Liver (tissue), 9 donors: Measurements from ENCODE around the gene SETD3. TPM values are rescaled to one million over a fixed set of nuclear protein-coding genes. Genes with fewer than 3 reads are reported as not detected.

Experiments used
- DNase-seq: peaks from one replicate; pipeline ENCODE4 v3.0.0-alpha.2; 2017; ENCODE audit warnings: low spot score
- H3K27ac ChIP-seq, 2 donors: one replicate each; pipeline ENCODE4 v1.7.0; 2013; ENCODE audit warnings: inconsistent platforms in 2 of 2, low read length in 2 of 2, control low read depth in 1 of 2, low read depth in 1 of 2, mild to moderate bottlenecking in 1 of 2
- H3K27me3 ChIP-seq, 4 donors: one replicate each; pipeline versions ENCODE4 v1.6.1 to v1.7.0; 2013; ENCODE audit warnings: low read length in 3 of 4, inconsistent platforms in 1 of 4, mild to moderate bottlenecking in 1 of 4, moderate library complexity in 1 of 4; ENCODE audit not compliant: control insufficient read depth in 4 of 4, insufficient read depth in 4 of 4
- H3K36me3 ChIP-seq, 4 donors: one replicate each; pipeline versions ENCODE4 v1.6.1 to v1.7.0; 2013; ENCODE audit warnings: low read length in 3 of 4, mild to moderate bottlenecking in 3 of 4, low read depth in 1 of 4, moderate library complexity in 1 of 4; ENCODE audit not compliant: control insufficient read depth in 4 of 4, insufficient read depth in 3 of 4
- H3K4me1 ChIP-seq, 4 donors: one replicate each; pipeline versions ENCODE4 v1.6.1 to v1.7.0; 2013; ENCODE audit warnings: low read length in 3 of 4, mild to moderate bottlenecking in 3 of 4, moderate library complexity in 1 of 4; ENCODE audit not compliant: control insufficient read depth in 4 of 4, insufficient read depth in 4 of 4
- H3K4me3 ChIP-seq, 3 donors: one replicate each; pipeline versions ENCODE4 v1.6.1 to v1.7.0; 2013; ENCODE audit warnings: low read length in 3 of 3, control low read depth in 1 of 3, low read depth in 1 of 3, mild to moderate bottlenecking in 1 of 3
- H3K9ac ChIP-seq, 2 donors: one replicate each; pipeline ENCODE4 v1.7.0; 2013; ENCODE audit warnings: low read length in 2 of 2, mild to moderate bottlenecking in 2 of 2, moderate library complexity in 2 of 2, control low read depth in 1 of 2, low read depth in 1 of 2
- H3K9me3 ChIP-seq, 4 donors: one replicate each; pipeline versions ENCODE4 v1.6.1 to v1.7.0; 2013; ENCODE audit warnings: low read length in 3 of 4; ENCODE audit not compliant: control insufficient read depth in 4 of 4
- EGR1 ChIP-seq, 2 donors: IDR thresholded peaks; 2 replicates each; pipeline ENCODE4 v1.6.1; 2016 to 2018; ENCODE audit warnings: antibody characterized with exemption in 2 of 2, low read depth in 2 of 2
- FOXA1 ChIP-seq: IDR thresholded peaks from 2 replicates; pipeline ENCODE4 v1.6.1; 2016; ENCODE audit warnings: antibody characterized with exemption
- FOXA2 ChIP-seq: IDR thresholded peaks from 2 replicates; pipeline ENCODE4 v1.6.1; 2016; ENCODE audit warnings: antibody characterized with exemption
- GABPA ChIP-seq, 2 donors: IDR thresholded peaks in 1 of 2; conservative IDR thresholded peaks in 1 of 2; 2 replicates each; pipeline ENCODE4 v1.6.1; 2016; ENCODE audit warnings: antibody characterized with exemption in 2 of 2, mild to moderate bottlenecking in 1 of 2, moderate library complexity in 1 of 2
- HNF4A ChIP-seq, 2 donors: conservative IDR thresholded peaks; 2 replicates each; pipeline ENCODE4 v1.6.1; 2016; ENCODE audit warnings: antibody characterized with exemption in 2 of 2, mild to moderate bottlenecking in 2 of 2
- HNF4G ChIP-seq: IDR thresholded peaks from 2 replicates; pipeline ENCODE4 v1.6.1; 2016; ENCODE audit warnings: antibody characterized with exemption
- JUND ChIP-seq, 2 donors: IDR thresholded peaks; 2 replicates each; pipeline ENCODE4 v1.6.1; 2016; ENCODE audit warnings: antibody characterized with exemption in 2 of 2
- NR2F2 ChIP-seq: IDR thresholded peaks from 2 replicates; pipeline ENCODE4 v1.6.1; 2016; ENCODE audit warnings: antibody characterized with exemption
- RAD21 ChIP-seq, 2 donors: IDR thresholded peaks; 2 replicates each; pipeline ENCODE4 v1.6.1; 2016; ENCODE audit warnings: antibody characterized with exemption in 2 of 2, mild to moderate bottlenecking in 2 of 2
- RXRA ChIP-seq, 2 donors: IDR thresholded peaks; 2 replicates each; pipeline ENCODE4 v1.6.1; 2017 to 2018; ENCODE audit warnings: antibody characterized with exemption in 2 of 2, mild to moderate bottlenecking in 1 of 2
- SP1 ChIP-seq: IDR thresholded peaks from 2 replicates; pipeline ENCODE4 v1.6.1; 2018; ENCODE audit warnings: antibody characterized with exemption, mild to moderate bottlenecking
- TAF1 ChIP-seq: conservative IDR thresholded peaks from 2 replicates; pipeline ENCODE4 v1.6.1; 2016; ENCODE audit warnings: antibody characterized with exemption, mild to moderate bottlenecking
- YY1 ChIP-seq: IDR thresholded peaks from 2 replicates; pipeline ENCODE4 v1.6.1; 2016; ENCODE audit warnings: antibody characterized with exemption, mild to moderate bottlenecking
- WGBS: extraction: QIAGEN DNeasy Blood & Tissue Kit; methylation state at CpG from one replicate; pipeline ENCODE4 v1.1.7; 2013; 5-methylcytosine and 5-hydroxymethylcytosine counted together
- polyA plus RNA-seq, 2 donors: library from polyadenylated mRNA; stranded (reverse) in 1 of 2; unstranded in 1 of 2; fragments of 200-250 nt in 1 of 2; fragments of >200 nt in 1 of 2; fragmentation: Nextera tagmentation in 1 of 2; extraction: Ambion mirVana in 1 of 2; gene quantifications; one replicate each; pipeline versions ENCODE4 v1.2.1 to v1.2.3, GENCODE V29; 2013 to 2015
- total RNA-seq, 2 donors: library from RNA; depleted of rRNA; stranded (reverse); fragments of >200 nt; gene quantifications; one replicate each; pipeline ENCODE4 v1.2.3, GENCODE V29; 2014
- TF ChIP-seq, protein P1 (sequence below): IDR thresholded peaks from 2 replicates; pipeline ENCODE4 v1.6.1; 2016; ENCODE audit warnings: antibody characterized with exemption
- TF ChIP-seq, protein P2 (sequence below): IDR thresholded peaks from 2 replicates; pipeline ENCODE4 v1.6.1; 2016; ENCODE audit warnings: antibody characterized with exemption
- TF ChIP-seq, protein P3 (sequence below): IDR thresholded peaks from 2 replicates; pipeline ENCODE4 v1.6.1; 2016; ENCODE audit warnings: antibody characterized with exemption, mild to moderate bottlenecking
- TF ChIP-seq, protein P4 (sequence below): fragments of 150-350 bp; IDR thresholded peaks from 2 replicates; pipeline ENCODE4 v1.5.1; 2017; ENCODE audit warnings: improper control_type of control experiment, low read depth, low read length; ENCODE audit not compliant: missing input control
- TF ChIP-seq, protein P5 (sequence below): IDR thresholded peaks from 2 replicates; pipeline ENCODE4 v1.6.1; 2016; ENCODE audit warnings: antibody characterized with exemption
- donor health status: healthy.
- donor health status: healthy.
- donor health status: healthy.
- donor health status: healthy.
- donor health status: healthy.

The SETD3 gene
- total and polyA plus RNA-seq, 4 donors = 18.7 to 39.7 (median 19.4) TPM

DNA sequence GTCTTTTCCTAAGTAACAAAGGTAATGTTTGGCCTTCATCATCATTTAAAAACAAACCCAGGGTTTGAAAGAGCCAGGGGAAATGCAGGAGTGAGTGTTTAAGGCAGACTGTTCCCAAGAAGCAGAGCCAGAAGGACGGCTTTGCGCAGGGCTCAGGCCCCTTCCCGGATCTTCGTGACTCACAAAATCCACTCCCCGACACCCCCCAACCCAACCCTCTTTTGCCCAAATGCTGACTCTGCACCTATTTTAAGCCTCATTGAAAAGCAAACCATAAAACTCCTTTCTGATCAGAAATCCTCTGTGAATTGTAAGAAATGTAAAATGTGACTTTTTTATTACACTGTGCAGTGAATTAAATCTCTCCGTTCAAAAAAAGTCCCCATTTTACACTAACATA lies 67.5 kb downstream of the SETD3 start:
- DNase-seq = no peak
- Histone ChIP-seq H3K27me3 (no peaks in the 10 kb centered on the region), H3K9me3 (no peaks in the 10 kb centered on the region), H3K4me1 (peaks cover 0 to 3% (median 0%) of the 10 kb centered on the region in 4 donors), H3K9ac (no peak overlapping the region), H3K36me3 (peaks cover 0 to 20% (median 13%) of the 10 kb centered on the region in 4 donors), H3K4me3 (no peak overlapping the region), H3K27ac (no peak overlapping the region)
- 94% methylated on average over 6 of the region's 6 CpGs for WGBS
- TF ChIP-seq HNF4A (conservative IDR thresholded peaks at IDR 0.05) = no peak

DNA sequence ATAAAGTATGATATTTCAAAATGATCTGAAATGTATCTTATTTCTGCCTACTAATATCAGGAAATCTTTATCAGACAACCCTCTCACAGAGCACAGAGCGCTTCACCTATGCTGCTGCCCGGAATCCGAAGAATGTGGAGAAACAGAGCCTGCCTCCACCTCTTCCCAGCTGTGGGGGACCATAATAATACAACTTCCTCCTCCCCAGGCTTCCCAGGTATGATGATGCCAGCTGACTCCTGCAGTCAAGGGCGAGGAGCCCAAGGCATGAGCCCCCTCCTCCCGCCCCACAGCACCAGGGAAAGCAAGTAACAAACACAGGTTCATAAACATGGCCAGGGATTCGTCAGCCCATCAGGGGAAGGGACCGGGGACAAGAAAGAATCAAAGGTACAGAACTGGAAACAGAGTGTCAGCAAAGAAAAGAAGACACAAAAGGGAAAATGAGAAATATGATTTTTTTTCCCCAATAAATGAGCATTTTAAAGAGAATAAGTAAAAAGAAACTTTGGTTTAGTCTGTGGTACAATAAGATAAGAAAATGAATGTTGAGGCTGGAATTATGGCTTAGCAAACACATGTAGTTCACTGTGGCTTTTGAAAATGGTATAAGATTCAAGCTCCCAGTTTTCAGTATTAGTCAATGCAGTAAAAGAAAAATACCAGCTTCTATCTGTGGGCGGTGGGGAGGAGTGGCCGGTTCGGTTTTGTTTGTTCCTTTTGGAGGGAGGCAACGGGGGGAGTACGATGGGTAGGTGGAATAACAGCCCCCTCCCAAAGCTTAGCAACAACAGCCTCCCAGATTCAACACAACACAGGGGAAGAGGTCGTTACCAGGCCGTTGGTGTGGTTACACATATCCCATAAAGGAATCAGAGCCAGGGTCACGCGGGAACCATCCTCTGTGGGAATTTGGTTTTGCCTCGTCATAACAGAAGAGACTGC lies 68.3 kb downstream of the SETD3 start:
- no peak for TF ChIP-seq FOXA2
- no peak for TF ChIP-seq YY1
- TF ChIP-seq HNF4G = no peak
- TF ChIP-seq, protein P1, sequence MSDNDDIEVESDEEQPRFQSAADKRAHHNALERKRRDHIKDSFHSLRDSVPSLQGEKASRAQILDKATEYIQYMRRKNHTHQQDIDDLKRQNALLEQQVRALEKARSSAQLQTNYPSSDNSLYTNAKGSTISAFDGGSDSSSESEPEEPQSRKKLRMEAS = no peak
- TF ChIP-seq GABPA (IDR thresholded peaks at IDR 0.05 in 1 of 2, conservative IDR thresholded peaks at IDR 0.05 in 1 of 2) = no peak
- no peak for TF ChIP-seq SP1
- TF ChIP-seq RAD21 (IDR thresholded peaks at IDR 0.05) = no peak
- TF ChIP-seq, protein P2, sequence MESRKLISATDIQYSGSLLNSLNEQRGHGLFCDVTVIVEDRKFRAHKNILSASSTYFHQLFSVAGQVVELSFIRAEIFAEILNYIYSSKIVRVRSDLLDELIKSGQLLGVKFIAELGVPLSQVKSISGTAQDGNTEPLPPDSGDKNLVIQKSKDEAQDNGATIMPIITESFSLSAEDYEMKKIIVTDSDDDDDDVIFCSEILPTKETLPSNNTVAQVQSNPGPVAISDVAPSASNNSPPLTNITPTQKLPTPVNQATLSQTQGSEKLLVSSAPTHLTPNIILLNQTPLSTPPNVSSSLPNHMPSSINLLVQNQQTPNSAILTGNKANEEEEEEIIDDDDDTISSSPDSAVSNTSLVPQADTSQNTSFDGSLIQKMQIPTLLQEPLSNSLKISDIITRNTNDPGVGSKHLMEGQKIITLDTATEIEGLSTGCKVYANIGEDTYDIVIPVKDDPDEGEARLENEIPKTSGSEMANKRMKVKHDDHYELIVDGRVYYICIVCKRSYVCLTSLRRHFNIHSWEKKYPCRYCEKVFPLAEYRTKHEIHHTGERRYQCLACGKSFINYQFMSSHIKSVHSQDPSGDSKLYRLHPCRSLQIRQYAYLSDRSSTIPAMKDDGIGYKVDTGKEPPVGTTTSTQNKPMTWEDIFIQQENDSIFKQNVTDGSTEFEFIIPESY = no peak
- no peak for TF ChIP-seq TAF1
- no peak for TF ChIP-seq JUND (IDR thresholded peaks at IDR 0.05)
- TF ChIP-seq, protein P3, sequence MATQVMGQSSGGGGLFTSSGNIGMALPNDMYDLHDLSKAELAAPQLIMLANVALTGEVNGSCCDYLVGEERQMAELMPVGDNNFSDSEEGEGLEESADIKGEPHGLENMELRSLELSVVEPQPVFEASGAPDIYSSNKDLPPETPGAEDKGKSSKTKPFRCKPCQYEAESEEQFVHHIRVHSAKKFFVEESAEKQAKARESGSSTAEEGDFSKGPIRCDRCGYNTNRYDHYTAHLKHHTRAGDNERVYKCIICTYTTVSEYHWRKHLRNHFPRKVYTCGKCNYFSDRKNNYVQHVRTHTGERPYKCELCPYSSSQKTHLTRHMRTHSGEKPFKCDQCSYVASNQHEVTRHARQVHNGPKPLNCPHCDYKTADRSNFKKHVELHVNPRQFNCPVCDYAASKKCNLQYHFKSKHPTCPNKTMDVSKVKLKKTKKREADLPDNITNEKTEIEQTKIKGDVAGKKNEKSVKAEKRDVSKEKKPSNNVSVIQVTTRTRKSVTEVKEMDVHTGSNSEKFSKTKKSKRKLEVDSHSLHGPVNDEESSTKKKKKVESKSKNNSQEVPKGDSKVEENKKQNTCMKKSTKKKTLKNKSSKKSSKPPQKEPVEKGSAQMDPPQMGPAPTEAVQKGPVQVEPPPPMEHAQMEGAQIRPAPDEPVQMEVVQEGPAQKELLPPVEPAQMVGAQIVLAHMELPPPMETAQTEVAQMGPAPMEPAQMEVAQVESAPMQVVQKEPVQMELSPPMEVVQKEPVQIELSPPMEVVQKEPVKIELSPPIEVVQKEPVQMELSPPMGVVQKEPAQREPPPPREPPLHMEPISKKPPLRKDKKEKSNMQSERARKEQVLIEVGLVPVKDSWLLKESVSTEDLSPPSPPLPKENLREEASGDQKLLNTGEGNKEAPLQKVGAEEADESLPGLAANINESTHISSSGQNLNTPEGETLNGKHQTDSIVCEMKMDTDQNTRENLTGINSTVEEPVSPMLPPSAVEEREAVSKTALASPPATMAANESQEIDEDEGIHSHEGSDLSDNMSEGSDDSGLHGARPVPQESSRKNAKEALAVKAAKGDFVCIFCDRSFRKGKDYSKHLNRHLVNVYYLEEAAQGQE = no peak
- TF ChIP-seq, protein P4, sequence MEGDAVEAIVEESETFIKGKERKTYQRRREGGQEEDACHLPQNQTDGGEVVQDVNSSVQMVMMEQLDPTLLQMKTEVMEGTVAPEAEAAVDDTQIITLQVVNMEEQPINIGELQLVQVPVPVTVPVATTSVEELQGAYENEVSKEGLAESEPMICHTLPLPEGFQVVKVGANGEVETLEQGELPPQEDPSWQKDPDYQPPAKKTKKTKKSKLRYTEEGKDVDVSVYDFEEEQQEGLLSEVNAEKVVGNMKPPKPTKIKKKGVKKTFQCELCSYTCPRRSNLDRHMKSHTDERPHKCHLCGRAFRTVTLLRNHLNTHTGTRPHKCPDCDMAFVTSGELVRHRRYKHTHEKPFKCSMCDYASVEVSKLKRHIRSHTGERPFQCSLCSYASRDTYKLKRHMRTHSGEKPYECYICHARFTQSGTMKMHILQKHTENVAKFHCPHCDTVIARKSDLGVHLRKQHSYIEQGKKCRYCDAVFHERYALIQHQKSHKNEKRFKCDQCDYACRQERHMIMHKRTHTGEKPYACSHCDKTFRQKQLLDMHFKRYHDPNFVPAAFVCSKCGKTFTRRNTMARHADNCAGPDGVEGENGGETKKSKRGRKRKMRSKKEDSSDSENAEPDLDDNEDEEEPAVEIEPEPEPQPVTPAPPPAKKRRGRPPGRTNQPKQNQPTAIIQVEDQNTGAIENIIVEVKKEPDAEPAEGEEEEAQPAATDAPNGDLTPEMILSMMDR = no peak
- no peak for TF ChIP-seq EGR1 (IDR thresholded peaks at IDR 0.05; ENCODE audit: low read depth in 2 of 2)
- no peak for TF ChIP-seq NR2F2
- TF ChIP-seq FOXA1 = no peak
- TF ChIP-seq, protein P5, sequence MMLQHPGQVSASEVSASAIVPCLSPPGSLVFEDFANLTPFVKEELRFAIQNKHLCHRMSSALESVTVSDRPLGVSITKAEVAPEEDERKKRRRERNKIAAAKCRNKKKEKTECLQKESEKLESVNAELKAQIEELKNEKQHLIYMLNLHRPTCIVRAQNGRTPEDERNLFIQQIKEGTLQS = no peak
- no peak for TF ChIP-seq RXRA (IDR thresholded peaks at IDR 0.05)
- no peaks in the 10 kb centered on the region for H3K27me3 ChIP-seq
- H3K4me1 ChIP-seq = peaks cover 0 to 3% (median 0%) of the 10 kb centered on the region in 4 donors
- H3K27ac ChIP-seq = no peak overlapping the region
- H3K9ac ChIP-seq = no peak overlapping the region
- H3K36me3 ChIP-seq = peaks cover 0 to 20% (median 15%) of the 10 kb centered on the region in 4 donors
- 88% methylated on average over 17 of the region's 17 CpGs for WGBS
- DNase-seq = no peak
- H3K9me3 ChIP-seq = no peaks in the 10 kb centered on the region
- no peak overlapping the region for H3K4me3 ChIP-seq
